Activated naive CD8-positive, alpha-beta T cell treated with anti-CD3 and anti-CD28 coated beads for 36 hours (primary cell): ENCODE measurements around the gene SEZ6. TPM values are rescaled to one million over a fixed set of nuclear protein-coding genes. Genes with fewer than 3 reads are reported as not detected.

Experiments used
- DNase-seq: peaks from one replicate; pipeline ENCODE4 v3.0.0; 2021
- H3K27ac Mint-ChIP-seq: one replicate; pipeline ENCODE4 v1.8.0; 2022; ENCODE audit warnings: mild to moderate bottlenecking, moderate library complexity, mixed read lengths
- H3K27me3 Mint-ChIP-seq: one replicate; pipeline ENCODE4 v1.8.0; 2022; ENCODE audit warnings: mild to moderate bottlenecking, mixed read lengths
- H3K36me3 Mint-ChIP-seq: one replicate; pipeline ENCODE4 v1.8.0; 2021; ENCODE audit warnings: mild to moderate bottlenecking, mixed read lengths
- H3K4me1 Mint-ChIP-seq: one replicate; pipeline ENCODE4 v1.8.0; 2021; ENCODE audit warnings: mixed read lengths
- H3K4me3 Mint-ChIP-seq: one replicate; pipeline ENCODE4 v1.8.0; 2022; ENCODE audit warnings: mild to moderate bottlenecking, moderate library complexity, mixed read lengths
- H3K9me3 Mint-ChIP-seq: one replicate; pipeline ENCODE4 v1.8.0; 2022; ENCODE audit warnings: mixed read lengths
- total RNA-seq, 2 experiments: library from RNA; stranded (reverse); gene quantifications; one replicate each; pipeline ENCODE4 v1.2.3, GENCODE V29; 2021

SEZ6 gene
- total RNA-seq, 2 experiments from 2014 or later: not detected

DNA sequence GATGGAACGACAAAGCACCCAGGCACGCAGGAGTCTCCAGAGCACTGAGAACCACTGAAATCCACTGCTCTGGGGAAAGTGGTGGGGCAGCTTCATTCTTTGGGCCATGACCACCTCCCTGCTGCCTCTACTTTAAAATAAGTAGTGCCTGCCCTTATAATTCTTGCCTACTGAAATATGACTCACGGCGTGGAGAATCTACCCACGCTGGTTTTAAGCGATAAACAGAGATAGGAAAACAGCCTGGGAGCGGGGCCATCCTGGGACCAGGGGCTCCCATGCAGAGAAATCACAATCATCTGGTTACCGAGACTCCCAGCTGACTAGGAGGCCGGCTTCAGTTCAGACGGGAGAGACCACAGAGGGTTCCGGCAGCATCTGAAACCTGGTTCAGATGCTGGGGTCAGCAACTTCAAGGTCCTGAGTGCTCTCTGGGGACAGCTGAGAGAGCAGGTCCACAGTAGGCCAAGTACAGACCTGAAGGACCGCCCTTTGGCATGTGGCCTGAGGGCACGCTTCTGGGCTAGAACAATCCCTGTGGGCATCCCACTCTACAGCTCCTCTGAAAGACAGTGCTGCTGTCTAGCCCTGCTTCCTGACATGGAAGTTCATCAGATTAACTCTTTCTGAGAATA is 94.3 kb downstream of the SEZ6 start:
- peaks cover 3% of the 10 kb centered on the region for H3K4me1 Mint-ChIP-seq
- no peak overlapping the region for H3K4me3 Mint-ChIP-seq
- H3K27ac Mint-ChIP-seq: no peak overlapping the region
- H3K27me3 Mint-ChIP-seq: no peaks in the 10 kb centered on the region
- no peaks in the 10 kb centered on the region for H3K9me3 Mint-ChIP-seq
- DNase-seq: no peak
- peaks cover 27% of the 10 kb centered on the region for H3K36me3 Mint-ChIP-seq

DNA sequence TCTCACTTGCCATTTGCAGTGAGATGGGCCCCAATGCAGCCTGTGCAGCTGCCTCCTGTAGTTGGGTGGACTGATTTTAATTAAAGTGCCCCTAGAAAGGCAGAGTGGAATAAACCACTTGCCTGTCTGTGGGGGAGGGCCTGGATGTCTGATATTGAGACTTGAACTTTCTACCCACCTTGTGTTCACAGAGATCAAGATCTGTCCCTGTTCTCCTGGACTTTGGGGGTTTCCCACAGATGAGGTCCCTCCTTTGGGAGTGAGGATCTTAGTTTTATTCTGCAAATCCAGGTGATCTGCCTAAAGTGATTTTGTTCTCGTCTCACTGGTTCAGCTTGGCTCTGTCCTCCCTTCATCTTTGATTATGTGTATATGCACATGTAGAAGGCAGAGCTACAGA is 95.3 kb downstream of the SEZ6 start:
- peaks cover 3% of the 10 kb centered on the region for H3K4me1 Mint-ChIP-seq
- H3K27ac Mint-ChIP-seq: no peak overlapping the region
- H3K36me3 Mint-ChIP-seq: peaks cover 23% of the 10 kb centered on the region
- no peaks in the 10 kb centered on the region for H3K27me3 Mint-ChIP-seq
- H3K4me3 Mint-ChIP-seq: no peak overlapping the region
- no peaks in the 10 kb centered on the region for H3K9me3 Mint-ChIP-seq
- no peak for DNase-seq

DNA sequence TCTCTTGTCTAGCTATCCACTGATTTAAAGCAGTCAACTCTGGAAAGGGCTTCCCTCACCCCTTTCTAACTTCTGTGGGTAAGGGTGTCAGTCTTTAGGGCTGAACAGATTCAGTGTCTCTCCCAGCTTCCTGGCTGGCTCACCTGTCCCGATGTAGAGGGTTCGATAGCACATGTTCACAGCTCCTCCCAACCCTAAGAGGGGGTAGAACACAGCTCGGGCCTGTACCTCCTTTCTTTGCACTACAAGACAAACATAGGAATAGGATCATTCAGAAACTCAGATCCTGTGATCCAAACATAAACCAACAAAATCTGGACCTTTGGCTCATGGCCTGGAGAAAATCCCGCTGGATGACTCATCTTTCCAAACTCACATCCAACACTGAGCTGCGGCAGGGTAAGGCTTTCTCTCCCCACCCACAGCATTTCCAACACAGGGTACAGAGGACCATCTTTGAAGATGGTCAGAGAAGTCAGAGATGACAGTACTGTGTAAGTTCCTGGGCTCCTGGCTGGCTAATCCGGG is 97.1 kb downstream of the SEZ6 start:
- Mint-ChIP-seq H3K4me3 (no peak overlapping the region), H3K4me1 (no peaks in the 10 kb centered on the region), H3K9me3 (no peaks in the 10 kb centered on the region), H3K27ac (peak overlapping the region; percentile 40), H3K27me3 (no peaks in the 10 kb centered on the region), H3K36me3 (peaks cover 9% of the 10 kb centered on the region)
- DNase-seq: no peak

DNA sequence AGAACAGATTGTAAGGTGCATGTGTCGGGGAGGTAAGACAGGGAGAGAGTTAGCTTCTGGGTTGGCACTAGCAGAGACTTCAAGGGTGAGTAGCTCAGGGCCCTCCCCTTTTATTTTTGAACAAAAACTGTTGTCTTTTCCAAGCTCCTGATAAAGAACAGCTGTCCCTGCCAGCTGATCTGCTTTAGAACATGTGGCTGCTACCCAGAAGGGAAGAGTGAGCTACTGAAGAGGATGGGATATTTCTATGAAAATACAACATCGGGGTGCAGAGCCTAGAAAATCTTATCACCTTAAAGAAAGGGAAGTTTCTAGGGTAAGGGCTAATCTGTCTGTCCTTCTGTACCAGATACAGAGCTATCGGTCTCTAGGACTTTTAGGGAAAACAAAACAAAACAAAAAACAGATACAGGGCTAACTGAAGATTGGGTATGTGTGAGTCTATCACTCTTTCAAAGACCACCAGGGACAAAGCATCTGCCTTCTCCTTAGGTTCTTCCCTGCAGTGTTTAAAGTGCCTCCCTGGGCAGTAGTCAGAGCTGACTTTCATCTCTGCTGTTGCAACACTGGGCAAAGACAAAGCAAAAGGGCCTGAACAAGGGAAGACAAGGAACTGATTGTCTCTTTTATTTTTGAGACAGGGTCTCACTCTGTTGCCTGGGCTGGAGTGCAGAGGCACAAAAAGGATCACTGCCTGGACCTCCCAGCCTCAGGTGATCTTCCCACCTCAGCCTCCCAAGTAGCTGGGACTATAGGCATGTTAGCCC is 97.9 kb downstream of the SEZ6 start:
- no peaks in the 10 kb centered on the region for H3K27me3 Mint-ChIP-seq
- peak overlapping the region; percentile 26 for H3K27ac Mint-ChIP-seq
- H3K4me1 Mint-ChIP-seq: peaks cover 5% of the 10 kb centered on the region
- peaks cover 3% of the 10 kb centered on the region for H3K36me3 Mint-ChIP-seq
- DNase-seq: no peak
- no peaks in the 10 kb centered on the region for H3K9me3 Mint-ChIP-seq
- no peak overlapping the region for H3K4me3 Mint-ChIP-seq

DNA sequence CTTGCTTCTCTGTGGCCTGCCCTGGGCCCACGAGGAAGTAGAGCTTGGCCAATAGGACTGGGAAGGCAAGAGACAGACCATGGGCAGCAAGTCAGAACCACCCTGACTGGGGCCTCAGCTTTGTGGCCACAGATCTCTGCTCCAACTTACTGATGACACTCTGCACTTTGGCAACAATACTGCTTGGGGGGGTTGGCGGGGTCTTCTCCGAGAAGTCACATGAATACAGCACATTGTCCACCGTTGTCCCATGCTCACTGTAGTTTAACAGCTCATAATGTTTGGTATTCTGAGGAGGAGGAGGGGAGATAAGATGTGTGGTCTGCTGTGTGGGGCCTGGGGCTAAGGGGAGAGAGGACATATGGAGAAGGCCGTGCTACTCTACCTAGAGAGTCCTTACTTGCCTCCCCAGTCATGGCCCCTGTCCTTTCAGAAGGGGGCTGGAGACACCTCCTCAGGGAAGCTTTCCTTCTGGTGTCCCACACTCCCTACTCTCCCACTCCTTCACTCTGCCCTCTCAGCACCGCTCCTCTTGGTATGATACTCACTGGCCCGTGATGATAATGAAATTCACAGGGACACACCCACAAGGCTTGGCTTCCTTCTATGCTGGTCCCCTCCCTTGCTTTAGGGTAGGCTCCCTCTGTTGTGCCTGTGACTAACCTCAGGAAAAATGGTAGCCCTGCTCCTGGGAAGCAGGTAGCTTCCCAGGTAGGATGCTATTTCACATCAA is 99.0 kb downstream of the SEZ6 start:
- no peak for DNase-seq
- Mint-ChIP-seq H3K4me1 (peaks cover 9% of the 10 kb centered on the region), H3K27ac (no peak overlapping the region), H3K36me3 (peaks cover 6% of the 10 kb centered on the region), H3K4me3 (no peak overlapping the region), H3K27me3 (no peaks in the 10 kb centered on the region), H3K9me3 (no peaks in the 10 kb centered on the region)

DNA sequence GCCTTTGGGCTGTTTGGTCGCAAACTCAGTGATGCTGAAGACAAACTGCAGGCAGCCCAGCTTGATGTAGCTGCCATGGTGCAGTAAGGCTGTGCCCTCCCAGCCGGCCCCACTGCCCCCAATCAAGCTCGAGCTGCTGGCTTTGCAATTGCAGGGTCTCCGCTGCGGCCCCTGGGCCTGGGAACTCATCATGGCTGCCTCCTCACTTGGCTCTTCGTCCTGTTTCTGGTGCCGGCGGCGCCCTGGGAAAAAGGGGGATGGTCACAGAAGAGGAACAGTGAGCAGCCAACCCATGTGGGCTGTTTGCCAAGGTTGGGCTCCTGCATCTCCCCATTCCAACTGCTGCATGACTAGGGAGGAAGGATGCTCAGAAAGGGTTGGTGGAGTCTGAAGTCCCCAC is 99.6 kb downstream of the SEZ6 start:
- peaks cover 14% of the 10 kb centered on the region for H3K4me1 Mint-ChIP-seq
- no peak overlapping the region for H3K4me3 Mint-ChIP-seq
- no peaks in the 10 kb centered on the region for H3K27me3 Mint-ChIP-seq
- H3K27ac Mint-ChIP-seq: no peak overlapping the region
- DNase-seq: no peak
- H3K9me3 Mint-ChIP-seq: no peaks in the 10 kb centered on the region
- H3K36me3 Mint-ChIP-seq: peaks cover 10% of the 10 kb centered on the region

Other genes starting within 250 kb of the SEZ6 start
- gene FAM222B, start 163.2 kb downstream of the SEZ6 start, total RNA-seq: 10 to 100 TPM; 13.9 to 14.2 TPM
- gene ERAL1, start 151.0 kb downstream of the SEZ6 start, total RNA-seq: 10 to 100 TPM; 77.6 to 80.4 TPM
- gene FLOT2, start 108.3 kb downstream of the SEZ6 start, total RNA-seq: 10 to 100 TPM; 56.2 to 65.2 TPM
- 10 to 100 TPM; 31.8 to 34.1 TPM for gene DHRS13, start 103.0 kb downstream of the SEZ6 start, total RNA-seq
- gene PHF12, start 54.5 kb downstream of the SEZ6 start, total RNA-seq: 10 to 100 TPM; 41.4 to 45.7 TPM
- 1 to 10 TPM; 1.3 to 2.0 TPM for gene PIPOX, start 37.1 kb upstream of the SEZ6 start, total RNA-seq
- gene MYO18A, start 174.4 kb upstream of the SEZ6 start, total RNA-seq: 10 to 100 TPM; 23.6 to 24.2 TPM
- gene CRYBA1, start 240.8 kb upstream of the SEZ6 start, total RNA-seq: not detected